ENCODE measurements around the gene HLA-DRA. TPM values are rescaled to one million over a fixed set of nuclear protein-coding genes. Genes with fewer than 3 reads are reported as not detected.
A peak's percentile ranks its signal among the peaks of the same experiment; 100 is the strongest.

Gene HLA-DRA
- polyA plus RNA-seq, 1 of the 3 experiments (the other 2 are of a cell fraction) = 0.10 TPM

- TF ChIP-seq EZH2phosphoT487 (IDR thresholded peaks at IDR 0.05; ENCODE audit: borderline replicate concordance, low read depth) = no peak
- peak; percentile 69 for TF ChIP-seq RAD21 (IDR thresholded peaks at IDR 0.05; ENCODE audit: low read length)
- no peak for TF ChIP-seq GABPA (IDR thresholded peaks at IDR 0.05; ENCODE audit: low read depth)
- peak; percentile 79 for TF ChIP-seq SMC3 (IDR thresholded peaks at IDR 0.05; ENCODE audit: low read depth, low read length)
- TF ChIP-seq FOXM1 (IDR thresholded peaks at IDR 0.05; ENCODE audit: low read depth) = no peak
- TF ChIP-seq MAX (IDR thresholded peaks at IDR 0.05; ENCODE audit: low read depth) = no peak
- TF ChIP-seq REST (IDR thresholded peaks at IDR 0.05; ENCODE audit: low read depth, low read length) = no peak
- TF ChIP-seq SIN3A (IDR thresholded peaks at IDR 0.05; ENCODE audit: borderline replicate concordance, low read depth, low read length) = no peak
Measured at GRCh38 chr6:32415521-32416019, 24.1 kb upstream of the HLA-DRA start (continued).

DNA sequence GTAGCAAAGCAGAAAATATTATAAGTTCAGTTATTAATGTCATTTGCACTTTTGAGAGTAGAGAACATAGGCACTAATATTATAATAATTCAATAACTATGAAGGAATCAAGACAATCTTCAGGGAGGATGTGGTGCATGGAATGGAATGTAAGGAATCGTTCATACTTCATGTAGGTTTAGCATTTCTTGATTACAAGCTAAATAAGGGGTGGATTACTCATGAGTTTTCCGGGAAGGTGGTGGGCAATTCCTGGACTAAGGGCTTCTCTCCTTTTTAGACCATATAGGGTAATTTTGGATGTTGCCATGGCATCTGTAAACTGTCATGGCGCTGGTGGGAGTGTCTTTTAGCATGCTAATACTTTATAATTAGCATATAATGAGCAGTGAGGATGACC lies 23.7 kb upstream of the HLA-DRA start:
- no peaks in the 10 kb centered on the region for H3K9me3 ChIP-seq
- WGBS (ENCODE audit: low lambda C conversion rate) = 0% methylated on average over 3 of the region's 3 CpGs
- CTCF ChIA-PET = interaction anchor here (0.6 to 1.2 kb wide), 7 partner anchors 8 to 452 kb away, joined by 3 to 4 read pairs (median 3); partner anchors contain the start of gene BTNL2
- H3K27me3 ChIP-seq (ENCODE audit: insufficient read depth) = peaks cover 51% of the 10 kb centered on the region
- no peaks in the 10 kb centered on the region for H3K9me2 ChIP-seq
- TF ChIP-seq MEF2A (IDR thresholded peaks at IDR 0.05; ENCODE audit: borderline replicate concordance, low read depth) = no peak
- TF ChIP-seq TEAD4 (IDR thresholded peaks at IDR 0.05; ENCODE audit: borderline replicate concordance, insufficient read depth) = no peak
- TF ChIP-seq JUND (IDR thresholded peaks at IDR 0.05) = no peak
- TF ChIP-seq YY1 (IDR thresholded peaks at IDR 0.05; ENCODE audit: low read depth) = no peak
- TF ChIP-seq EZH2phosphoT487 (IDR thresholded peaks at IDR 0.05; ENCODE audit: borderline replicate concordance, low read depth) = no peak
- no peak for TF ChIP-seq TAF1 (IDR thresholded peaks at IDR 0.05; ENCODE audit: borderline replicate concordance, low read depth, low read length)
- no peak for TF ChIP-seq TCF12 (IDR thresholded peaks at IDR 0.05)
- TF ChIP-seq RCOR1 (IDR thresholded peaks at IDR 0.05; ENCODE audit: low read length) = no peak
- no peak for TF ChIP-seq CHD2 (IDR thresholded peaks at IDR 0.05; ENCODE audit: low read length, partially characterized antibody)
- no peak overlapping the region for H3K9ac ChIP-seq
- 0 out of 2 replicates have a peak overlapping the region, but pooled peaks have one; percentile 42 for H3K4me2 ChIP-seq
- no peaks in the 10 kb centered on the region for H3K79me2 ChIP-seq (ENCODE audit: insufficient read depth)
- no peak overlapping the region for H2AFZ ChIP-seq (ENCODE audit: low read depth)
- no peaks in the 10 kb centered on the region for H3K36me3 ChIP-seq (replicated peaks in 1 of 2; ENCODE audit: control insufficient read depth in 1 of 2, insufficient read depth in 2 of 2, low read length in 1 of 2)
- no peak overlapping the region for H3K27ac ChIP-seq (ENCODE audit: low read depth in 2 of 2, low read length in 1 of 2)
- DNase-seq = no peak
- H4K20me1 ChIP-seq (ENCODE audit: insufficient read depth) = no peaks in the 10 kb centered on the region
- H3K4me3 ChIP-seq (ENCODE audit: low read depth in 2 of 2, low read length in 1 of 2) = no peak overlapping the region
- no peaks in the 10 kb centered on the region for H3K4me1 ChIP-seq (ENCODE audit: control insufficient read depth in 1 of 2, insufficient read depth in 2 of 2, low read depth in 1 of 2, low read length in 1 of 2)
- H3F3A ChIP-seq (replicated peaks; ENCODE audit: insufficient read depth) = peaks cover 3% of the 10 kb centered on the region
- POLR2A ChIA-PET = no interaction called here

All from SK-N-SH (cell line).